BLaER1 treated with 17β-estradiol and CSF1 and Interleukin-3, amounts not matched to agents 10 nM and 100 nM (cell line): ENCODE measurements around the gene TBX19.
A peak's percentile ranks its signal among the peaks of the same experiment; 100 is the strongest.
"Not testable (repeated sequence)": the region's sequence is repeated elsewhere in the genome, so short reads cannot be mapped to it uniquely, and the experiment has no call there.

Source experiments
- H3K27ac ChIP-seq, 11 experiments: shearing (Covaris generic); formaldehyde crosslinking; 2 replicates each; pipeline ENCODE4 v1.8.1; 2022
- H3K27me3 ChIP-seq, 11 experiments: shearing (Covaris generic); formaldehyde crosslinking; 2 replicates each; pipeline ENCODE4 v1.8.1; 2022
- H3K36me3 ChIP-seq, 11 experiments: shearing (Covaris generic); formaldehyde crosslinking; 2 replicates each; pipeline ENCODE4 v1.8.1; 2022
- H3K4me1 ChIP-seq, 10 experiments: shearing (Covaris generic); formaldehyde crosslinking; 2 replicates each; pipeline ENCODE4 v1.8.1; 2022
- H3K4me2 ChIP-seq, 11 experiments: shearing (Covaris generic); formaldehyde crosslinking; 2 replicates each; pipeline ENCODE4 v1.8.1; 2022
- H3K4me3 ChIP-seq, 10 experiments: shearing (Covaris generic); formaldehyde crosslinking; 2 replicates each; pipeline ENCODE4 v1.8.1; 2022
- H3K9ac ChIP-seq, 11 experiments: shearing (Covaris generic); formaldehyde crosslinking; 2 replicates each; pipeline ENCODE4 v1.8.1; 2022
- H3K9me3 ChIP-seq, 11 experiments: shearing (Covaris generic); formaldehyde crosslinking; replicated peaks in 1 of 11; 2 replicates each; pipeline ENCODE4 v1.8.1; 2022
- H4K20me1 ChIP-seq, 11 experiments: shearing (Covaris generic); formaldehyde crosslinking; 2 replicates each; pipeline ENCODE4 v1.8.1; 2022
- Cebpa-rat ChIP-seq, 11 experiments: shearing (Covaris generic); IDR thresholded peaks; 2 replicates each; pipeline ENCODE4 v1.8.1; 2022

TBX19 gene

GRCh38 chr1:168348146-168348709, 67.6 kb downstream of the TBX19 start:
- peak overlapping the region; percentile 33 to 67 (median 55); a peak in 21 of 22 replicates for H3K4me2 ChIP-seq
- H4K20me1 ChIP-seq, result no peaks in the 10 kb centered on the region
- H3K9ac ChIP-seq, result peak overlapping the region; percentile 45 to 69 (median 57); a peak in 20 of 22 replicates
- no peaks in the 10 kb centered on the region for H3K27me3 ChIP-seq
- H3K27ac ChIP-seq, result peak overlapping the region; percentile 10 to 70 (median 64); a peak in 20 of 22 replicates
- H3K4me1 ChIP-seq, result peaks cover 0 to 3% (median 0%) of the 10 kb centered on the region in 10 experiments; a peak in 4 of 20 replicates
- no peak for TF ChIP-seq Cebpa-rat (IDR thresholded peaks at IDR 0.05)
- H3K9me3 ChIP-seq, result no peaks in the 10 kb centered on the region
- H3K4me3 ChIP-seq, result peak overlapping the region; percentile 47 to 65 (median 52); a peak in 18 of 20 replicates
- no peaks in the 10 kb centered on the region for H3K36me3 ChIP-seq

GRCh38 chr1:168354335-168355269, 73.9 kb downstream of the TBX19 start:
- not testable (repeated sequence) for H3K27ac ChIP-seq, H3K9me3 ChIP-seq, H3K27me3 ChIP-seq, H3K36me3 ChIP-seq, H3K9ac ChIP-seq, H4K20me1 ChIP-seq, H3K4me3 ChIP-seq, H3K4me2 ChIP-seq, H3K4me1 ChIP-seq

DNA sequence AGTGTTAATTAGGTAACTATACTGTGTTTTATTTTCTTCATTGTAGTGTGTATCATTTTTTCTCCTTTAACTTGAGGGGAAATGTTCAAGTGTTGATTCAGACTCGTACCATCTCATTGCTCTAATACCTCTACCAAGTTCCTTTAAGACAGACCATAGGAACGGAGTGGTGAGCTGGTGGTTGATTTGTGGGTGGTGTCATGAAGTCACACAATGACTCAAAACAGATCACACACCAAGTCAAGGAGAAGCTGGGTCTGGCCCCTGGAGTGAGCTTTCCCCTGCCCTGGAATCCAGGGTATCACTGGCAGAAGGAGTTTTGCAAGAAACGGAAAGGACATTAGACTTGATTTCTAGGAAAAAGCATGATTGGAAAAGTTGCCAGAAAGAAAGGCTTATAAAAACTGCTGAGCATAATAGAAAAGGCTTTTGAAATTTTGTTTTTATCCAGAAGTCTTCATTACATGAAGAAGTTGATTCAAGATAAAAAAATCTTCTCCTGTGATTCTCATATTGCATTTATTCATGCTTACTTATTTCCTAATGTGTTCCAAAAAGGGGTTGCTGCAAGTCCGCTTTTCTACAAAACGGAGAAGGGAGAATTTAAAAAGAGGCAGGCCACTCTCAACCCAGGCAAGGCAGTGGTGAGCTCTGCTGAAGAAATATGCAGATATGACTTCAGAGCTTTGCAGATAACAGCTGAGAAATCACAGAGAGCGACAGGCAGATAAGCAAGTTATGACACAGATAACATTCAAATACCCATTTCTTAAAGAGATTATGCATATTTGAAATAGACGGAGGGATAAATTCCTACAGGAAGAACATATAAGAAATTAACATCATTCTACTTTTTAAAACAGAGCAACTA, 79.7 kb downstream of the TBX19 start:
- H3K4me2 ChIP-seq, result no peak overlapping the region
- no peaks in the 10 kb centered on the region for H3K36me3 ChIP-seq
- no peaks in the 10 kb centered on the region for H4K20me1 ChIP-seq
- no peaks in the 10 kb centered on the region for H3K9me3 ChIP-seq
- H3K4me3 ChIP-seq, result no peak overlapping the region
- no peak for TF ChIP-seq Cebpa-rat (IDR thresholded peaks at IDR 0.05)
- H3K27me3 ChIP-seq, result no peaks in the 10 kb centered on the region
- H3K9ac ChIP-seq, result no peak overlapping the region
- H3K4me1 ChIP-seq, result no peaks in the 10 kb centered on the region
- no peak overlapping the region for H3K27ac ChIP-seq

DNA sequence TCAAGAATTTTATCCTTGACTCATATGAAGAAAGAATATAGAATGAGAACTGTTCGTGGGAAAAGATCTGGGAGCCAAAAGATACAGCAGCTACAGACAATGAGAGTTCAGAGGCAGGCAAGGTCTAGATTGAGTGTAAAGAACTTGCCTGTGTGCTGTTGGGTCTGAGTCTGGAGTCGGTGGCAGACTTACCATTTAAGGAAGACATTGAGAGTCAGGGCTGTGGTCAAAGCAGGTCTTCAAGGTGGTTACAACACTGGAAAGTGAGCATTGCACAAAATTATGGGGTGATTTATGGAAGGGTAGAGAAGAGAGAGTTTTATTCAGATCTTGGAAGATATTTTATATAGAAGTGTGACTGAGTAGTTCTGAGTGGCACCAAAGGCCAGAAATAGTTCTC, 80.6 kb downstream of the TBX19 start:
- no peaks in the 10 kb centered on the region for H3K9me3 ChIP-seq
- H4K20me1 ChIP-seq, result no peaks in the 10 kb centered on the region
- no peak overlapping the region for H3K27ac ChIP-seq
- TF ChIP-seq Cebpa-rat (IDR thresholded peaks at IDR 0.05), result no peak
- H3K9ac ChIP-seq, result no peak overlapping the region
- no peak overlapping the region for H3K4me3 ChIP-seq
- H3K4me1 ChIP-seq, result no peaks in the 10 kb centered on the region
- H3K4me2 ChIP-seq, result no peak overlapping the region
- H3K36me3 ChIP-seq, result no peaks in the 10 kb centered on the region
- no peaks in the 10 kb centered on the region for H3K27me3 ChIP-seq

GRCh38 chr1:168362991-168363390, 82.3 kb downstream of the TBX19 start:
- no peak for TF ChIP-seq Cebpa-rat (IDR thresholded peaks at IDR 0.05)
- Histone ChIP-seq H4K20me1 (no peaks in the 10 kb centered on the region), H3K9ac (no peak overlapping the region), H3K9me3 (no peaks in the 10 kb centered on the region), H3K27me3 (no peaks in the 10 kb centered on the region), H3K27ac (no peak overlapping the region), H3K4me2 (no peak overlapping the region), H3K4me1 (no peaks in the 10 kb centered on the region), H3K4me3 (no peak overlapping the region), H3K36me3 (no peaks in the 10 kb centered on the region)
